ENCODE results near the gene DLG1.

The DLG1 gene

DNA sequence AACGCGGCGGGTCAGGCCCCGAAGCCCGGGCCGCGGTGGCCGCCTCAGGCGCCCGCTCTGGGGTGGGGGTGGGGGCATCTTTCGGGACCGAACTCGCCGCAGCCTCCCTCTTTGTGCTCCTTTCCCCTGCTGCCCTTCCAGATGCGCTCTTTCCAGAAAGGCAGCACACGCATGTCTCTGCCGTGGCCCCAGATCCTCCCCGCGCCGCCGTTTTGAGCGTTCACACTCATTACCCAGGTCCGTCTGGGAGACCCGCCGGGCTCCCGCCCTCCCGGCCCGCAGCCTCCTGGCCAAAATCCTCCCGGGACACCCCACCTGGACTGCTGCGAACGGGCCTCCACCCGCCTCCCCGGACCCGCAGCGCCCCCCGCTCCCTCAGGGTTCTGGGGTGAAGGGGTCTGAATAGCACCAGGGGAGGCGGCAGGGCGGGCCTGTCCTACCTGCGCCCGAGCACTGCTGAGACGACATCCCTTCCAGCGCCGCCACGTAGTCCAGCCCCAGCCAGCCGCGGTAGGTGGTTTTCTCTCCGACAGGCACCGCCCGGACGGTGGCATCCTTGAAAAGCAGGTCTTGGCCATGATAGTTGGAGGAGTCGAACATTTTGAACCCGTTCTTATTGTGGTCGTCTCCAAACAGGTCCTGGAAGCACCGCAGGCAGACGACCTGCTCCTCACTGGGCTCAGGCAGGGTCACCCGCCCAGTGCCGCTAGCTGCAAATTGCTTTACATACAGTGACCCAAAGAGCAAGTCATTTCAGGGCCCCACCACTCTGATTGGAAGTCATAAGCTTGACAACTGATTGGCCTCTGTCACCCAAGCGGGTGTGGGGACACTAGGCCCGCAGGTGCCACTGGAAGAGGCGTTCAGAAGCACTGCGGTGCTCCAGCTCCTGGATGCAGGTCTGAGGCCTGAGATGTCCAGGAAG lies 294.7 kb downstream of the DLG1 start:
- in situ Hi-C loops (cut with HindIII; ENCODE audit: low sequenced_read_pairs), result no loop called here

DNA sequence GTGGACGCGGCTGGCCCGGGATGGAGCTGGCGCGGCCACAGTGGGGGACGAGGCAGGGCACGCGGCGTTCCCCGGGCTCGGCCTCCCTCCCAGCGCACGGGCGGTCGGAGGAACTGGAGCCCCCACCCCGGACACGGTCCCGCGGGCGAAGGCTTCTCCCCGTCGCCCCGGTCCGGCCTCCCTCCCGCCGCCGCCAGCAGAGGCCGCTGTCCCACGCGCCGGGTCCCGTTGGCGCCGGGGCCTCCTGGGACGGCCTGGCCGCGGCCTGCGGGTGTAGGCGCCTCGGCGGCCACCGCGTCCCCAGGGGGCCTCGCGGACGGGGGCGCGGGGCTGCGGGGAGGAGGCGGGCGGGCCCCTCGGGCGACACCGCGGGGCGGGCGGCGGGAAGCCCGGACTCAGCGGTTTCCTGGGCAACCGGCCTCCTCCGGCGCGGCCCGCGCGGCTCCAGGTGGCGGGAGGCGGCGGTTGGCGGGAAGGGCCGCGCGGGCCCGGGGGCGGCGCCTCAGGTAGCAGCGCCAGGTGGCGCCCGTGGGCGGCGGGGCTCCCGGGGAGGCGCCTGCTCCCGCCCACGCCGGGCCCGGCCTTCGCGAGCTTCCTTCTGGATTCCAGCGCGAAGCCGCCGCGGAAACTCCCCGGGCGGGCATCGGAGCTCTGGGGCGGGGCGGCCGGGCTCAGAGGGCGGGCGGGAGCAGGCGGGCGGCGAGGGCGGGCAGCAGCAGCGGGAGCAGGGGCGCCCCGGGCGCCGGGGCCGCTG lies 295.5 kb downstream of the DLG1 start:
- in situ Hi-C loops (cut with HindIII; ENCODE audit: low sequenced_read_pairs), result no loop called here

DNA sequence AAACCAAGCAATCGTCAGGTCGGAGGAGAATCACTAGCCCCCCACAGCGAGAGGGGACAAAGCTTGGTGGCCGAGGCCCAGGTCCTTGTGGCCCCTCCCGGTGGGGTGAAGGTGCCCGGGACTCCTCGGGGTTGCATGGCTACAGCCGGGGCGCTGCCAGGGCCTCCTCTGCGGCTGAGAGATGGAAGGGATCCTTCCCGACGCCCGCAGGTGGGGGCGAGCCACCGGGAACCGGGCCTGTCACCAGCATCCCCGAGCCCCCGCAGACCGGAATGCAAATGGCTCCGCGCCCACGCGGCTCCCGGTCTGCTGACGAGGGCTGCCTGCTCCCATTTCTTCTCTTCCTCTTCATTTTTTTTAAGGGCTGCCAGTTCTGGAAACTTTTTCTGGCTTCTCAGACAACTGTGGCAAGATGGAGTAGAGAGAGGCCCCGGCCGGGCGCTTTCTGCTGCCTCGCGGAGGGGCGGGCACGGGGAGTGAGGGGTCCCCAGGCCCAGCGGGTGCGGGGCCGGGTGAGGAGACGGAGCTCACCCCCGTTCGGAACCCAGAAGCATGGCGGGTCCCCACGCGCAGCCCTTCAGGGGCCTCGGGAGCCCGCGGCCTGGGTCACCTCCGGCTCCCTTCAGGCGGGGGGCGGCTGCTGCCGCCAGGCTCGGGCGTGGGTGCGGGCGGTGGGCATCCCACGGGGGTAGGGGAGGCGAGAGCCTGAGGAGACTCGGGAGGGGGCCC lies 296.3 kb downstream of the DLG1 start:
- in situ Hi-C loops (cut with HindIII; ENCODE audit: low sequenced_read_pairs), result no loop called here

DNA sequence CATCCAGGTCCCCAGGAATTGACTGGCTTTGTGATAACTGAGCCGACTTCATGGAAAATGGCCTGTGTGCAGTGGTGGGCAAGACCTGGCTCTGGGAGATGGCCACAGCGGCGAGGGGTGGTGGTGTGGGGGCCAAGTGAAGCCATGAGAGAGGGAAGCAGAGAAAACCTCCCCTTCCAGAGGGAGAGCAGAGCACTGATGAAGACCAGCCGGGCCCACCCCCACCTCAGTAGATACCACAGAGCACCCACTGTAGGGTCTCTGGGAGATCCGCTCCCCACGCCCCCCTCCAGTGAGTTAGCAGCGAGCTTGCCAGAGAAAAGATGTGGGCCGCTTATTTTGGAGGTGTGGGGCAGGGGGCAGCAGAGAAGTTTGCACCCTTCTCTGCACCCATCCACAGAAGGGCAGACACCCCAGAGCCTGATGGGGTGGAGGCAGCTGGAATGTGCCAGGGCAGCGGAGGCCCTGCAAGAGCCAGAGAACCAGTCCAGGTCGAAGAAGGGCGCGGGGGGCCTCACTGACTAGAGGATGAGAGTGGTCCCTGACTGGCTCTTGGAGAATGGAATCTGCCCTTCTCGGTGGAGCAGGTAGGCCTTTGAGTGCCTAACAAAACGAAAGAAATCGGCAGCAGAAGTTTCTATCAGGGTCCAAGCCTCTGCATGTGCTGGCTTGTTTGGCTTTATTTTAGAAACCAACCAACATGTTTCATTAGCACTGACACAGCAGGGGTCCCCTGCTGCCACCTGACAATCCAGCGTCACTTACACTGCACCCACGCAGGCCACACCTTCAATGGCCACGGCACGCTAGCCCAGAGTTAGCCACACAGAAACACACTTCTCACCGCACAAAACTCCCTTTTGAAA lies 297.1 kb downstream of the DLG1 start:
- in situ Hi-C loops (cut with HindIII; ENCODE audit: low sequenced_read_pairs), result no loop called here

DNA sequence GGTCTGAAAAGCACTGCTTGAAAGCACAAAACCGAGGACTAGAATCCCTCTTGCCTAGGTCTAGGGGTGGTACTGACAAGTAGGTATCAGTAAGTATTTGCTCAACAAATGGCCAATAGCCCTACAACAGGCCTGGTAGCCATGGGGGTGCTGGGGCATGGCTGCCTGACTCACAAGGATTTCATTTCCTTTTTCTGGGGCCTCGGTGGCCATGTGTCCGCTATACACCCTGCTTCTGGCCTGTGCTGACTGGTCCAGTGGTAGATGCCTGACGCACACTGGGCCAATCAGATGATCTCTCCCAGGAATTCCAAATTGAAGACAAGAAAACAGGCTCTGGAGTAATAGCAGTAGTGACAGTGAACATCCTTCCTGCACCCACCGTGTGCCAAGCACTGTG lies 298.2 kb downstream of the DLG1 start:
- in situ Hi-C loops (cut with HindIII; ENCODE audit: low sequenced_read_pairs), result no loop called here

DNA sequence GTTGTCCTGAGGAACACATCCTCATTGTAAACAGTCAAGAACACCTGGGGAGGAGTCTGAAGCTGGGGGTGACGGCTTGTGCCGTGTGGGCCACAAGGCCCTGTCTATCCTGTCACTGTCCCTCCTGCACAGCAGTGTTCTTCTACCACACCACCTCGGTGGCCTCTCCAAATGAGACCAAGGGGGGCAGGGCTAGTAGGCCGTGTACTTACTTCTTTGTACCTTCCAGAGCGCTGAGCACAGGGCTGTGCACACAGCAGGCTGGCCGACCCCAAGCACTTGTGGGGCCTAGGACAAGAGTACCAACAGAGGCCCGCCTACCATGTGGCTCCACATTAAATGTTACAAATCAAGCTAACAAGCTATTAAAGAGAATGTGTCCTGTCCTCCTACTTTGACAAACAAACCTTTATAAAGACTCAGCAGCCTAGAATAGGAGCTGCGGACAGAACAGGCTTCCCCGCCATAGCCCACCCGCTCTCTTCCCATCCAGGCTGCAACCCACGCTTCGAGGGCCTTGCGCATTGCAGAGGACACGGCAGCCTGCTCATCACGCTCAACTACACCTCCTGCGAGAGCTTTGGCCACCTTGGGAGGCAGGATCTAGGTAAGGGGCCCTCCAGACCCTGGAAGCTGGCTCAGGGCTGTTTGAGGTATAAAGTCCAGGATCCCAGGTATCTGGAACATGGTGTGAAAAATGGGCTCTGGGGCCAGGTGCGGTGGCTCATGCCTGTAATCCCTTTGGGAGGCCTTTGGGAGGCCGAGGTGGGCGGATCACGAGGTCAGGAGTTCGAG lies 299.2 kb downstream of the DLG1 start:
- in situ Hi-C loops (cut with HindIII; ENCODE audit: low sequenced_read_pairs), result loop anchor here (10.0 kb wide), 1 partner anchor 516 kb away; no protein-coding TSS in a partner anchor

DNA sequence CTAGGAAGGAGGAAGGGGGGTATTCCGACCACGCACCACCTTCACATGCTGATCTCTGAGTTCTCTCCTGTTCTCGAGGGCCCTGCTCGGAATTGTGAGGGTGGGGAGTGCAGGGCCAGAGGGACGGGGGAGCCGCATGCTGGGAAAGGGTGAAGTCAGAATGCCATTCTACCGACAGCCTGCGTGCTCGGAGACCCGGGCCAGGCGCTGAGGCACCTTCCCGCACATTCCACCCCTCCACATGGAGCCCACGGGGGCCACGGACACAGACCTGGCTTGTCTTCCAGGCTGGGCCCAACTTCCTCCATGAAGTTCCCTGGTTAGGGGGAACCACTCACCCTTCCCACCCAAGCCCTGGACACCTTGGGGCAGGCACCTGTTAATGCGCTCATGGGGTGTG lies 301.1 kb downstream of the DLG1 start:
- in situ Hi-C loops (cut with HindIII; ENCODE audit: low sequenced_read_pairs), result loop anchor here (10.0 kb wide), 1 partner anchor 517 kb away; no protein-coding TSS in a partner anchor

DNA sequence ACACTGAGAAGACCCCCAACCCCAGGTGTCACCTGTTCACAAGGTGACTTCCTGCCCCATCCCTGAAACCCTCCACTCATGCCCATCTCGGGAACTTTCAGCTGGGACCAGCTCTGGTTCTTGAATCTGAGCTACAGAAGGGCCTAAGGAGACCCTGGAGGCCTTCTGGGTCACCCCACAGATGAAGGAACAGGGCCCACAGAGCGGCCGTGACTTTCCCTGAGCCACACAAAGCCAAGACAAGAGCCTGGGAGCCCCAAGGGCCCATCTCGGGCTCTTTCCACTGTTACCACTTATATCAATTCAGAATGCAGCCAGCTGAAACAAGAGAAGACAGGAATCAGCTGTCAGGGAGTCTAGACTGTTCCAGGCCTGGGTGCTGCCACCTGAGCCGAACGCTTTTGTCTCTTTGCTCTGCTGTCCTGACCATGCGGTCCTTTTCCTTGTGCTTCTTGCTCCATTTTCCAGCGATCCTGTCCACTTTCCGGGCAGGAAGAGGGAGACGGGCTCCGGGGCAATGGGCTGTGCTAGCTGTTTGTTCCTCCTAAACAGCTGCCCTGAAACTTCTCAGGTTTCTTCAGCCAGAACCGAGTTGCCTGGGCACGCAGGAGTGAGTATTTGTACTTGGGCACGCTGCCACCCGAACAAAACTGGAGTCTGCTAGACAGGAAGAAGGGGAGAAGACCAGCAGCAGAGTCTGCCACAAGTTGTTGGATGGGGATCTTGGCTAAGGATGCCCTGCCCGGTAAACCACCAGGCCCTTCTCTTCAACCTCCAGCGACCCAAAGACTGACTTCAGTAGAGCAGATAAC lies 301.8 kb downstream of the DLG1 start:
- in situ Hi-C loops (cut with HindIII; ENCODE audit: low sequenced_read_pairs), result loop anchor here (10.0 kb wide), 1 partner anchor 518 kb away; no protein-coding TSS in a partner anchor

DNA sequence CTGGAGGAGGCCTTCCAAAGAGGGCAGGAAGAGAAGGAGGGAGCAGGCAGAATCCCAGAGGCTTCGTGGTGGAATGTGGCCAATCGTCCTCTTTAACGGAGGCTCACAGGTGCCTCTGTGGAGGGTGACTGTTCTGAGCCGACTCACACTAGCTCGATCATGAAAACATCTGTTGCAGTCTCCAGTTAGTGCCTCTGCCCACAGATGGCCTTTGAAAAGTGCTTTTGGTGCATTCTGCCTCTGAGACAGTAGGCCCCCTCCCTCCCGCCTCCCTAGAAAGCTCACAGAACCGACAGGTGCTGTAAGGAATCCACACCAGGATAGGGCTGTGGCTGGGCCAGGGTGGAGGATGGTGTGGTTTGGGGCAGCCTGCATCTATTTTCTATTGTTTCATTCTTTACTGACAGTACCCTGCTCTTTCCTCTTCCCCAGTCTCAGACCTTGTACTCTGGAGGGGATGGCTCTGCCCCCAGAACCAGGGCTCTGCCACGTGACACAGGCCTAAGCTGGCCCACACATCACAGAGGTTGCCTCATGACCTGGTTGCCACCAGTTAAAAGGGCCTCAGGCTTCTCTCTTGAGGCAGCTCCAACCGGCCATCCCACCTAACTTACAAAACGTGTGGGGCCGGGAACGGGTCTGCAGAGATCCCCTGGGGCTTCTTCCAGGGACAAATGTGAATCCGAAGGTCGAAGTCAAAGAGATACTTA lies 302.6 kb downstream of the DLG1 start:
- in situ Hi-C loops (cut with HindIII; ENCODE audit: low sequenced_read_pairs), result loop anchor here (10.0 kb wide), 1 partner anchor 519 kb away; no protein-coding TSS in a partner anchor

DNA sequence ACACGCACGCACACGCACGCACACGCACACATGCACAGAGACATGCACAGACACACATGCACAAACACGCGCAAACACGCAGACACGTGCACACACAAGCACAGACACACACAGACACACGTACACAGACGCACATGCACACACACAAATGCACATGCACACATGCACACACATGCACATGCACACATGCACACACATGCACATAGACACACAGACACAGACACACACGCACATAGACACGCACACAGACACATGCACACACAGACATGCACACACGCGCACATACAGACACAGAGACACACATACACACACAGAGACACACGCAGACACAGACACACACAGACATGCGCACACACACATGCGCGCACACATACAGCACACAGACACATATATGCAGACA lies 303.4 kb downstream of the DLG1 start:
- in situ Hi-C loops (cut with HindIII; ENCODE audit: low sequenced_read_pairs), result loop anchor here (10.0 kb wide), 1 partner anchor 520 kb away; no protein-coding TSS in a partner anchor

DNA sequence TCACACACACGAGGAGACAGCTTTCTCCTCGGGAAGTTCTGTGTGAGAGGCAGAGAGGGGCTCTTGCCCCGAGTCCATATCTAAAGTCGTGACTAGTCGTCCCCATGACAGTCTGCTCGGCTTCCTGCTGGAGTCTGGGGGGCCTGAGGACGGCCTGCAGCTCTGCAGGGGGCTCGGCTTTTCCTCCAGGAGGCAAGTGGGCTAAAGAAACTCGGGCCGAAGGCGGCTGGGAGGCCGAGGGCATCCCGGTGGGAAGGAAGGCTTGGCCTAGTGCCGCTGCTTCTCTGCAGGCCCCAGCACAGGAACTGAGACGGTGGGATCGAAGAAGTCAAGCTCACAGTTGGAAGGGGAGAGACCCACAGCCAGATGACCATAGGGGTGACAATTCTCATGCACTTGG lies 304.4 kb downstream of the DLG1 start:
- in situ Hi-C loops (cut with HindIII; ENCODE audit: low sequenced_read_pairs), result loop anchor here (10.0 kb wide), 1 partner anchor 521 kb away; no protein-coding TSS in a partner anchor
